C4-2B (cell line): Measurements from ENCODE around the gene FBH1.

ENCODE experiments used
- H3K27ac ChIP-seq: fragments of 450-650 bp; 2 replicates; pipeline ENCODE4 v1.5.1; 2017
- ZFX ChIP-seq: fragments of 450-650 bp; IDR thresholded peaks from 2 replicates; pipeline ENCODE4 v1.6.1; 2017
- TF ChIP-seq, protein P1 (sequence below): fragments of 450-650 bp; conservative IDR thresholded peaks from 2 replicates; pipeline ENCODE4 v1.5.1; 2017; ENCODE audit warnings: mild to moderate bottlenecking

Gene FBH1

DNA sequence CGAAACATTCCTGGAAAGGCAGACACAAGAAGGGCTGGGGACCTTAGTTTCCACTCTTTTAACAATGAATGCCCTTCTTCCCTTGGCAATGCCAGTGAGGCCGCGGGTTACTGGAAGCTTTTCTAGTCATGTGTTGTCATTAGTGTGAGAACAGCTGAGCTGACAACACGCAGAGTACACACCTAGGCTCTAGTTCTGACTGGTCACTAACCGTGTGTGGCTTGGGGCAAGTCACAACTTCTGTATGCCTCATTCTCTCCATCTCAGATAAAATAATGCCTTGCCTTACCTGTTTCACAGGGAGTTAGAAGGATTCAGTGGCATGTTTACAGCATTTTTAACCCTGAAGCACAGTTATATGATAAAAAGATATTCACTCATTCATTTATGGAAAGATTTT is 31.7 kb downstream of the FBH1 start:
- no peak overlapping the region for H3K27ac ChIP-seq
- TF ChIP-seq, protein P1, sequence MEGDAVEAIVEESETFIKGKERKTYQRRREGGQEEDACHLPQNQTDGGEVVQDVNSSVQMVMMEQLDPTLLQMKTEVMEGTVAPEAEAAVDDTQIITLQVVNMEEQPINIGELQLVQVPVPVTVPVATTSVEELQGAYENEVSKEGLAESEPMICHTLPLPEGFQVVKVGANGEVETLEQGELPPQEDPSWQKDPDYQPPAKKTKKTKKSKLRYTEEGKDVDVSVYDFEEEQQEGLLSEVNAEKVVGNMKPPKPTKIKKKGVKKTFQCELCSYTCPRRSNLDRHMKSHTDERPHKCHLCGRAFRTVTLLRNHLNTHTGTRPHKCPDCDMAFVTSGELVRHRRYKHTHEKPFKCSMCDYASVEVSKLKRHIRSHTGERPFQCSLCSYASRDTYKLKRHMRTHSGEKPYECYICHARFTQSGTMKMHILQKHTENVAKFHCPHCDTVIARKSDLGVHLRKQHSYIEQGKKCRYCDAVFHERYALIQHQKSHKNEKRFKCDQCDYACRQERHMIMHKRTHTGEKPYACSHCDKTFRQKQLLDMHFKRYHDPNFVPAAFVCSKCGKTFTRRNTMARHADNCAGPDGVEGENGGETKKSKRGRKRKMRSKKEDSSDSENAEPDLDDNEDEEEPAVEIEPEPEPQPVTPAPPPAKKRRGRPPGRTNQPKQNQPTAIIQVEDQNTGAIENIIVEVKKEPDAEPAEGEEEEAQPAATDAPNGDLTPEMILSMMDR: no peak
- no peak for TF ChIP-seq ZFX

DNA sequence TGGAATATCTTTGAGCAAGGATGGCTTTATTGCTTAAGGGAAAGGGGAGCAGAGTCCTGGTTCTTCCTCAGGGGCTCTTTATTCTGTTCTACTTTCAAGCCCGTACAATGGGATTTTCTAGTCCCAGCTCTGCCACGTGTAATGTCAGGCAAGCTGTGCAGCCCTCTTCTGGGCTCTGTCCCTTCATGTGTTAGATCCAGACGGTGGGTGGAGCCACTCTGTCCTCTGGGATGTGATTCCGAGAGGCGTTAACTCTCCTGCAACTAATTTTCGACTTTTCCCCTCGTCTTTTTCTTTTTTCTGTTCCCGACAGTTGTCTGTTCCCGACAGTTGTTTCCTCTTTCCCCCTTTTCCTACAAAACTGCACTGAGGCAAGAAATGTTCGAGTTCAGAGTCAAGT is 34.8 kb downstream of the FBH1 start:
- H3K27ac ChIP-seq: no peak overlapping the region
- TF ChIP-seq ZFX: no peak
- TF ChIP-seq, protein P1: no peak

DNA sequence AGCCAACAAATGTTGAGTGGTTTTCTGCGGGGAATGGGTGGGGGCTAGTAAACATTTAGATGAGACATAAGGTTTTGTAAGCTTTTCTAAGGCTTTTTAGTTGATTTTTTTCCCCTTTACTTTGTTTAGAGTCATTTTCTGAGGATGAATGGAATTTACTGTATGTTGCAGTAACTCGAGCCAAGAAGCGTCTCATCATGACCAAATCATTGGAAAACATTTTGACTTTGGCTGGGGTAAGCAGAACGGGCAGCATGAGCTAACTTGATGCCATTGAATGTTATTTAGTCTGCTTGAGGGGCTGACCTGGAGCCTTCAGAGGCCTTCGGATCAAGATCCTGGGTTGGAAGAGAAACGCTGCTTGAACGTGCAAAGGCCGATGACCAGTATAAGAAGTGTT is 37.3 kb downstream of the FBH1 start:
- TF ChIP-seq, protein P1: no peak
- no peak for TF ChIP-seq ZFX
- no peak overlapping the region for H3K27ac ChIP-seq

GRCh38 chr10:5929442-5929841 is 39.4 kb downstream of the FBH1 start:
- TF ChIP-seq, protein P1: no peak
- TF ChIP-seq ZFX: no peak

GRCh38 chr10:5930272-5930671 is 40.2 kb downstream of the FBH1 start:
- TF ChIP-seq ZFX: no peak
- TF ChIP-seq, protein P1: no peak
- no peak overlapping the region for H3K27ac ChIP-seq

More at GRCh38 chr10:5929442-5929841, 39.4 kb downstream of the FBH1 start:
- H3K27ac ChIP-seq: no peak overlapping the region

GRCh38 chr10:5932345-5932744 is 42.3 kb downstream of the FBH1 start:
- TF ChIP-seq ZFX: no peak
- TF ChIP-seq, protein P1: no peak

GRCh38 chr10:5933909-5934546 is 44.0 kb downstream of the FBH1 start:
- TF ChIP-seq, protein P1: no peak
- no peak for TF ChIP-seq ZFX
- H3K27ac ChIP-seq: no peak overlapping the region

More at GRCh38 chr10:5932345-5932744, 42.3 kb downstream of the FBH1 start:
- no peak overlapping the region for H3K27ac ChIP-seq
